Testis (tissue), 3 donors: ENCODE results near the gene SYNGR3. TPM values are rescaled to one million over a fixed set of nuclear protein-coding genes. Genes with fewer than 3 reads are reported as not detected.

Experiments
- DNase-seq: peaks from one replicate; pipeline ENCODE4 v3.0.0-alpha.2; 2019
- H3K27ac ChIP-seq, 2 donors: fragments of 200-600 bp; sonication (generic); one replicate each; pipeline ENCODE4 v1.5.1; 2019
- H3K27me3 ChIP-seq: fragments of 200-600 bp; sonication (generic); one replicate; pipeline ENCODE4 v1.5.1; 2019
- H3K36me3 ChIP-seq: fragments of 200-600 bp; sonication (generic); one replicate; pipeline ENCODE4 v1.5.1; 2017; ENCODE audit warnings: low read depth; ENCODE audit errors: missing control alignments
- H3K4me1 ChIP-seq: fragments of 200-600 bp; sonication (generic); one replicate; pipeline ENCODE4 v1.5.1; 2019
- H3K4me3 ChIP-seq, 2 donors: fragments of 200-600 bp; sonication (generic); one replicate each; pipeline ENCODE4 v1.5.1; 2017 to 2019
- H3K9me3 ChIP-seq: fragments of 200-600 bp; sonication (generic); one replicate; pipeline ENCODE4 v1.5.1; 2017
- CTCF ChIP-seq, 3 experiments: fragments of 450-650 bp in 2 of 3; fragments of 200-600 bp in 1 of 3; sonication (generic) in 1 of 3; IDR thresholded peaks; one replicate each; pipeline ENCODE4 v1.5.1; 2016 to 2019; ENCODE audit warnings: antibody characterized with exemption in 3 of 3, mild to moderate bottlenecking in 2 of 3, moderate library complexity in 1 of 3
- POLR2A ChIP-seq: fragments of 450-650 bp; IDR thresholded peaks from one replicate; pipeline ENCODE4 v1.6.1; 2017; ENCODE audit warnings: antibody characterized with exemption, mild to moderate bottlenecking, moderate library complexity
- WGBS, 2 donors: methylation state at CpG; one replicate each; pipeline ENCODE4 v1.1.5; 2018; 5-methylcytosine and 5-hydroxymethylcytosine counted together
- intact Hi-C: fragments of 100-400 bp; cut with DNase I; formaldehyde crosslinking; loops from one replicate; pipeline ENCODE4 v1.15.1; 2023; ENCODE audit warnings: low total_unique reads
- polyA plus RNA-seq: library from polyadenylated mRNA; stranded (reverse); fragments of 350-450 nt; fragmentation: Illumina TruSeq; extraction: RNeasy Lipid Tissue Mini Kit (QIAGEN cat#74804); gene quantifications from one replicate; pipeline ENCODE4 v1.2.3, GENCODE V29; 2014; ENCODE audit warnings: low read depth, low replicate concordance; ENCODE audit not compliant: insufficient read depth
- total RNA-seq, 2 donors: library from RNA; depleted of rRNA; stranded (reverse); fragments of >200 nt; gene quantifications; one replicate each; pipeline ENCODE4 v1.2.3, GENCODE V29; 2016

Gene SYNGR3
- total and polyA plus RNA-seq, 3 donors from 2014 or later, result 10.0 to 33.5 (median 20.9) TPM

DNA sequence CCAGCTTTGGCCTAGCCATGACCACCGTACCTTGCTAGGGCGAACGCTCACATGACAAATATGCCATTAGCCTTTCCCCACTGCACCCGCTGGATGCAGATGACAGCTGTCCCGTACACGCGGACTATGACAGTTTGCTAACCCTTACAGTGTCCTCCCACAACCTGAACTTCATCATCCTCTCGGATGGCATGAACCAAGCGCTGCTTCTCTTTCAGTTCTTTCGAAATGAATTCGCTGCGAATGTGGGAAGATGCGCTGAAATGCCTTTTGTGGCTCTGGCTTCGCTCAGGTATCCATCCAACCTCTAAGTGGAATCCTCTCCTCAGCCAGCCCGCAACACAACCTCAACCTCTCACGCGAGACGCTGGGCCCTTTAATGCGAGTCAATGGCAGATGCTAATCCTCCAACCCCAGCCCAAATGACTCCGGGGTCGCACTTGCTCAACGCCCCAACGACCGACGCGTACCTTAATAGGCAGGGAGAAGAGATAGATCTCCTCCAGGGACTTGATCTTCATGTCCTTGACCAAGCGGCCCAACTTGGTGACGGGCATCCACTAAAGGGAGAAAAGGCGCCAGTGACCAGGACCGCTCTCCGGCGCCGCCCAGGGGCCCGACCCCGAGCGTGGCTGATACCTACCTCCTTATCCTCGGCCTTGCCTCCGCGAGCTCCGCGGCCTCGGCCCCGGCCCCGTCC, 25.8 kb upstream of the SYNGR3 start:
- TF ChIP-seq CTCF (IDR thresholded peaks at IDR 0.05), result no peak
- TF ChIP-seq POLR2A, result no peak
- intact Hi-C loops, result no loop called here
- Histone ChIP-seq H3K27ac (peak overlapping the region; percentile 86 to 97), H3K9me3 (no peaks in the 10 kb centered on the region), H3K27me3 (no peaks in the 10 kb centered on the region), H3K4me3 (peak overlapping the region; percentile 64 to 96), H3K36me3 (no peaks in the 10 kb centered on the region), H3K4me1 (peaks cover 22% of the 10 kb centered on the region)
- DNase-seq, result no peak
- WGBS, 2 donors, result 10 to 15% methylated on average over 16 to 44 of the region's 44 CpGs

DNA sequence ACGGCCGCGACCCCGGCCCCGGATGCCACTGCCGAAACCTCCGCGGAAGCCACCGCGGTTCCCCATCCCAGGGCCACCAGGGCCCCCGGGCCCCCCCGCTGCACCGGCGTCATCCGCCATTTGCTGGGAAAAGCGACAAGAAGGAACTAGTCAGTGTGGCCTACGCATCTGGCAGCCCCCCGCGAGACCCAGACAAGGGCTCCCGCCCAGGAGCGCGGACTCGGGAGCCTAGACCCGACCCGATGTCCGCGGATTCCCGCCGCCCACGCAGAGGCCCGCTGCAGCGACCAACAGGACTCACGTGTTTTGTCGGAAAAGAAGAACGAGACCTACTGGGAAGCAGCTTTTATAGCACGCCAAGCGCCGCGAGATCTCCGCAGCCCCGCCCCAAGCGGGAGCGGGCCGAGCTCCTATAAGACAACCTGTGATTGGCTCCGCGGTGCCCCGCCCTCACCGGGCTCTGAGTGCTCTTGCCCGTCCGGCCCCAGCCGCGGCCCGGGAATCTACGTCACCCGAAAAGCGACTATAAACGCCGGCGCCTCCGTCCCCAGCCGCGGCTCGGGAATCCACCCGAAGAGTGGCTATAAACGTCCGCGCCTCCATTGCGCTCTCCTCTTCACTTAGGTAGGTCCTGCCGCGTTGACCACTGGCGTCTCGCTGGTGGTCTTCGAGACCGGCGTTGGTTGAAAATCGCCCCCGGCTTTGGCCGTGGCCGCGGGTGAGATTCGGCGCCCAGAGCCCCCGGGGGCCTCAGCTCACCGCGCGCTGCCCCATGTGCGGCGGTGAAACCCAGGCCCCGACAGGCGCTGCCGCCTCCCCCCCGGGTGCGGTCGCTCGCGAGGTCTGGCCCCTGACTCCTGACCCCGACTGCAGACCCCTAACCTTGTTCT, 25.0 kb upstream of the SYNGR3 start, which contains the start of gene RPS2:
TSS of gene RPS2 (minus strand) at position 321 of the 890 bp plus-strand sequence. CDS start at position 120, 201 bp downstream.
- Histone ChIP-seq H3K36me3 (no peaks in the 10 kb centered on the region), H3K9me3 (no peaks in the 10 kb centered on the region), H3K27ac (peak within 1 kb of the TSS; percentile 86 to 97), H3K4me1 (peaks cover 20% of the 10 kb centered on the region), H3K4me3 (peak within 1 kb of the TSS; percentile 64 to 96), H3K27me3 (no peaks in the 10 kb centered on the region)
- peak; percentile 100 for DNase-seq
- intact Hi-C loops, result no loop called here
- 0 to 1% methylated on average over 35 to 93 of the region's 97 CpGs for WGBS, 2 donors
- TF ChIP-seq CTCF (IDR thresholded peaks at IDR 0.05) (no peak), POLR2A (no peak)

GRCh38 chr16:1965396-1966001, 24.3 kb upstream of the SYNGR3 start:
- TF ChIP-seq POLR2A (no peak), CTCF (IDR thresholded peaks at IDR 0.05) (no peak)
- no peak for DNase-seq
- Histone ChIP-seq H3K4me3 (peak overlapping the region; percentile 64 to 96), H3K27me3 (no peaks in the 10 kb centered on the region), H3K4me1 (peaks cover 13% of the 10 kb centered on the region), H3K27ac (peak overlapping the region; percentile 86 to 97), H3K36me3 (no peaks in the 10 kb centered on the region), H3K9me3 (no peaks in the 10 kb centered on the region)
- WGBS, 2 donors, result 18 to 19% methylated on average over 24 of the region's 24 CpGs
- intact Hi-C loops, result no loop called here

- TF ChIP-seq POLR2A, result no peak
- no peak for TF ChIP-seq CTCF (IDR thresholded peaks at IDR 0.05)
- peaks cover 16% of the 10 kb centered on the region for H3K4me1 ChIP-seq
- H3K4me3 ChIP-seq, result peak within 1 kb of the TSS; percentile 64 to 96
- no peaks in the 10 kb centered on the region for H3K36me3 ChIP-seq
- no peaks in the 10 kb centered on the region for H3K27me3 ChIP-seq
- no peak within 1 kb of the TSS for H3K27ac ChIP-seq
- H3K9me3 ChIP-seq, result no peaks in the 10 kb centered on the region
- intact Hi-C loops, result no loop called here
- no peak for DNase-seq
- 95 to 96% methylated on average over 3 to 5 of the region's 6 CpGs for WGBS, 2 donors
These were observed 23.3 kb upstream of the SYNGR3 start, which contains the start of gene RNF151 for GRCh38 chr16:1966460-1966859. Gene RNF151, plus strand, starts transcription at chr16:1966856. Its CDS starts 26 bp downstream, at chr16:1966882.
